HG02571 (cell line): ENCODE measurements around the gene HHAT.
"Not testable (repeated sequence)": the region's sequence is repeated elsewhere in the genome, so short reads cannot be mapped to it uniquely, and the experiment has no call there.

ENCODE experiments used
- ATAC-seq: cut with Tn5 transposase; IDR thresholded peaks from one replicate; pipeline ENCODE4 v1.9.1; 2021; ENCODE audit warnings: mild to moderate bottlenecking, moderate library complexity; ENCODE audit not compliant: unreplicated experiment

HHAT gene

DNA sequence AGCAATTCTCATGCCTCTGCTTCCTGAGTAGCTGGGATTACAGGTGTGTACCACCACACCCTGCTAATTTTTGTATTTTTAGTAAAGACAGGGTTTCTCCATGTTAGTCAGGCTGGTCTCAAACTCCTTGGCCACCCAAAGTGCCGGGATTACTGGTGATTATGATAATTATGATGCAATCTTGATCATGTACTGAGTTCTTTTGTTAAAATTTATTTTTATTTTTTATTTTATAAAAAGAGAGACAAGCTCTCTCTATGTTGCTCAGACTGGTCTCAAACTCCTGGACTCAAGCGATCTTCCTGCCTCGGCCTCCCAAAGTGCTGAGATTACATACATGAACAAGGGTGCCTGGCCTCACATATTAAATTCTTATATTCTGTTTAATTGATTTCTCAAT is 25.6 kb downstream of the HHAT start:
- not testable (repeated sequence) for ATAC-seq

DNA sequence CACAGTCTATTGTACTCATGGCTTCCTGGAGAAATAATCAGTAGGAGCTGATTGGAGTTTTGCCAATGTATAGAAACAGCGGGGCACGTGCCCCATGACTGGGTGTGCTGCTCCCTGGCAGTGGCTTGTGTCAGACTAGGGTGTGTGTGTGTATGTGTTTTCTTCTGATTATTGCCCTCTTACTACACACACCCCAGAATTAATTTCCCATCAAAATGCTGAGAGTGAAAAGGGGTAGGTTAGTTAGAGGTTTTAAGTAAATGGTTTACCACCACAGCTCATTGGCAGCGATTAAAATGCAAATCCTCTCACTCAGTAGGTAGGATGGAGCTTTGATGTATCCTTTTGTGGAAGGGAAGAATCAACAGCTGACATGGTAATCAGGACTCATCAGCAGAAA is 29.9 kb downstream of the HHAT start:
- ATAC-seq, result no peak

DNA sequence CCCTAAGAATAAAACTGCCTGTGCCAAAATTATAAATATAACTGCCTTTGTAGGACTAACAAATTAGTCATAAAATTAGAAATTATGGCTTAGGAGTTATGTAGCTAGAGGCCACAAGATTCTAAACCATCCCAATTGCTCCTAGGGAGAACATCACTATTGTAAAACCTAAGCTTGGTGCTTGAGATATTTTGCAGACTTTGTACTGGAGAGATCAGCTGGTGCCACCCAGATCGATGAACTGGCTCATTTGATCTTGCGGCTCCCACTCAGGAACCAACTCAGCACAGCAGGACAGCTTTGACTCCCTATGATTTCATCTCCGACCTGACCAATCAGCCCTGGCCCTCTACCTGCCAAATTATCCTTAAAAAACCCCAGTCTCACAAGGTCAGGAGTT is 30.6 kb downstream of the HHAT start:
- ATAC-seq, result no peak

DNA sequence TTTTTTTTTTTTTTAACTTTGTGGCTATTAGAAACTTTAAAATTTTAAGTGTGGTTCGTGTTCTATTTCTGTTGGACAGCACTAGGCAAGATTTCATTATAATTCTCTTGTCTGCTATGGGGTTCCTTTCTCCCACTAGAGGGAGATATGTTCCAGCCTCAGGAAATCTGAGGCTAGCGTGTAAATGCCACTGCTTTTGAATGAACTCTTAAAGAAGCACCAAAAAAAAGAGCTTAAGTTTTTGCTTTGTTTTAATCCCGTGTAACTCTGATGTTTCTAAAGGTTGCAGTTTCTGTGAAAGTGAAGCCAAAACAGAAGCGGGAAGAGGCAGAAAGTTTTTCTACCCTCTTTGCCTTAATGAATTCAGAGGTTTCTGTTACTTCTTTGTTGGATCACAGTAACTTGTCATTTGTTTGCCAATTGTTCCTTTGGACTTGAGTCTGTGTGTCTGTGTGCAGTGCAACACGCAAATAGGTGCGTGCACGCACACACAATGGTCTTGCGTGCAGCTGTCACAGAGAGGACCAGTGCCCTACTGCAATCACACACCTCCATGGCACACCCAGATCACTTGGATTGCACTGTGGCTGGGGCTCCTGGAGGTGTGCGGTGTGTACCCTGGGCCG is 32.3 kb downstream of the HHAT start:
- ATAC-seq, result no peak

DNA sequence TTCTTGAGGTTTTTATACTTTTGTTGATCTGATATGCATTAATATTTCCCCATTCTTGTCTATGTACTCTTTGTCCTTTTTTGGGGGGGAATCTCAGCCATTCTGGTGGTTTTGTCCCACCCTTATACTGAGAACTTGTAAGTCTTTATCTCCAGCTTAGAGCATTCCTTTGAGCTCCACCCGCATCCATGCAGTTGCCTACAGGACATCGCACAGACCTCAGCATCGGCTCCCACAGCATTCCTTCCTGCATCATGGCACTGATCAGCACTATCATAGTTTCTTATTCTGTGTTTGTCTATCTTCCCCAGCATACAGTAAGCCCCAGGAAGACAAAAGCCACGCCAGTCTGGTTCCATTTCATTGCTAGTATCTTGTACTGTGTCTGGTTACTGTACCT is 33.0 kb downstream of the HHAT start:
- no peak for ATAC-seq

DNA sequence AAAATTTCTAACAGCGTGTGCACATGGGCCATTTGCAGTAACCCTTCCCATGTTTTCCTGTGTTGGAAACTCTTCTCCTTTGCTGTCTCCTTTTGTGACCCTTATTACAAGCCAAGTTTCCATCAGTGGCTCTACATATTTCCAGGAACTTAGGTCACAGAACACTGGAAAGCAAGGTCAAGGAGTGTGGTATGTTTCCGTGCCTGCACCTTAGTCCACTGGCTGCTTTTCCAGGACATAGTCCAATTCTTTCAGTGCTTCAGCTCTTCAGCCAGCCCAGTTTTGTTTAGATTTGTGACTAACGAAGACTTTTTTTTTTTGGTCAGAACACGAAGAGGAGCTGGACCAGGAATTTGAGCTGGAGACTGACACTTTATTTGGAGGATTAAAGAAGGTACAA is 33.8 kb downstream of the HHAT start:
- no peak for ATAC-seq

DNA sequence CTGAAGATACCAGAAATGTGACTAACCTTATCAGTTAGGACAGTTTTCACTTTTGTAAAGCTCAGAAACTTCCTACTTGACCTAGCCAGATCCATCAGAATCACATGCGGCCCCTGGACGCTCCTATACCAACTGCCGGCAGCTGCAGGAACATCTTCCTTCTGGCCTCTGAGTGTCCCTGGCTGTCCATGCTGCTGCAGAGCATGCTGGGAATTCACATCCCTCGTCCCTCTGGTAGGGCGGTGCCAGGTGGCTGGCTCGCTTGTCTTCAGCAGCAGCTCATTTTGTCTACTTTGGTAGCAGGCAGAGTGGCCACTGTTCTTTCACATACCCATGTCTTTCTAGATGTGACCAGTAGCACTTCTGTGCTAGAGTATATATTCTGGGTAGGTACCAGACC is 34.4 kb downstream of the HHAT start:
- ATAC-seq, result no peak

DNA sequence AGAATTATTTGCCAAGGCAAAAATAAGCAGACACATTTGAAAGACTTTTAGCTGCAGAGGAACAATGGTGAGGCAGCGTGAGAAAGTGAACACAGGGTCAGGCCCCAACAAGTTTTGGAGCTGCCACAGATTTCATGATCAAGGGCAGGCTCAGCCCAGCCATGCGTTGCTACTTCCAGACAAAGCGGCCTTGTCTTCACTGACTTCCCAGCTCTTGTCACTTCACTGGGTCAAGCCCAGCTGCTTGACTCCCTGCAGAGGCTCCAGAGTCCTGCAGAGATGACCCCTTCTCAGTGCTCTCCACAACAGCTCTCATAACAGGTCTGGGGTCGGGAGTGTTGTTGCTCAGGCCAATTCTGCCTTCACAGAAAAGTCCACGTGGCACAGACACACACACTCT is 35.8 kb downstream of the HHAT start:
- no peak for ATAC-seq

DNA sequence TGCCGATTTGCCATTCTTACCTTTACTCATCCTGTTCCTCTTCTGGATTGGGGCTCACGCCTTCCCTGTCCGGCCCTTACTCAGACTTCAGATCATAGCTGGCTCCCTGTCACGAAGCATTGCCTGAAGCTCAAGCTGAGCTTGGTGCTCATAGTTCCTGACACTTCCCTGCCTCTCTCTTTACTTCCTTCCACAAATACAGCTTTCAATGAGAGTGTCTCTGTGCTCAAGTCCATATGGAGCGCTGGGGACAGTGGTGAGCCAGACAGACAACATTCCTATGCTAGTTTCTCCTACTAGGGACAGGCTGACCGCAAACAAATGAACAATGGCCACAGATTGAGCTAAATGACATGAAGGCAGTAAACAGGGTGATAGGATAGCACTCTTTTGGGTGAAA is 38.1 kb downstream of the HHAT start:
- no peak for ATAC-seq

DNA sequence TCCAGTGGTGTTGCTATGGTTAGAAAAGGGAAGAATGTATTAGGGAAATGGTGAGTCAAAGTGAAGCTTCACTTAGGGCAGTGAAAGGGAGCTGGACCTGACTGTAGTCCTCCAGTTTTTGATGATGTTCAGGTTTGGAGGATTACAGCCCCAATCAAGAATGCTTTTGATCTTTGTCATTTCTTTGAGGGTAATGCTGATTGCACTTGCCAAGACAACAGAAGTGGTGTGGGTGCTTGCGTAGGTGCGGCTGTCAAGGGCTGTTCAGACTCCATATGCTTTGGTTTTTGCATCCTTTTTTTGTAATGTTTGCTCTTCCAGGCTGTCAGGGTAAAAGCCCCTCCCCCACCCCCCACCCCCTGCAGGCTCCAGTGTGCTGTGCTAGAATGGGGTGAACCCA is 38.9 kb downstream of the HHAT start:
- ATAC-seq, result no peak

DNA sequence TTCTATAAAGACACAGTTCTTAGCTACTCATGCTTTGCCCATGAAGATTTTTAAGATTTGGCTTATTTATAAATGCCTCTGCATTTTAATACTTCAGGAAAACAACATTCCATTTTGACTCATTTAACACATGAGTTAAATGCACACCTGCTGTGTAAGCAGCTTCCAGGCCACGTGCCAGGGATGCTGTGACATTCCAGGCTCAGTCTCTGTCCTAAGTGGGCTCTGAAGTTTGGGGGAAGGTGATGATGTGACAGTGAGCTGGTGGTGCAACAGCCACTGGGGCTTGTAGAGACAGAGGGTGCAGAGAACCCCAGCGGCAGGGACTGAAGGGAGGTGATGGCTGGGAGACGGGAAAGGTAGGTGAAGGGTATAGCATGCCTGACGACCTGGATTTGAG is 40.7 kb downstream of the HHAT start:
- no peak for ATAC-seq

DNA sequence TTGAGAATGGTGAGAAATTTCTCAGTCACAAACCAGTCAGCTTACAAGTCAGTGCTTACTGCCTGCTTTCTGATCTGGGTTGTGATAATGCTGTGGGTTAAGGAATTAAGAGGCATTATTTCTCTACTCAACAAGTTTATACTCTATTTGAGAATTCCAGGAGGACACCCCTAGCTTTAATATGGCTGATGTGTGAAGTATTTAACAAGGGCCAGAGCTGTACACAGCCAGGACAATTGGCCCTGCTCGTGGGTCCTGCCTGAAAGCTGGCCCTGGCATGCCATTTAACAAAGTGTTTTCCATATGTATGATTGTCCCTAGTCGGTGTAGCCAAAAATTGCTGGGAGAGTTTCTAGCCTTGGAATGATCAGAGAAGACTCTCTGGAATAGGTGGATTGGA is 43.2 kb downstream of the HHAT start:
- no peak for ATAC-seq

DNA sequence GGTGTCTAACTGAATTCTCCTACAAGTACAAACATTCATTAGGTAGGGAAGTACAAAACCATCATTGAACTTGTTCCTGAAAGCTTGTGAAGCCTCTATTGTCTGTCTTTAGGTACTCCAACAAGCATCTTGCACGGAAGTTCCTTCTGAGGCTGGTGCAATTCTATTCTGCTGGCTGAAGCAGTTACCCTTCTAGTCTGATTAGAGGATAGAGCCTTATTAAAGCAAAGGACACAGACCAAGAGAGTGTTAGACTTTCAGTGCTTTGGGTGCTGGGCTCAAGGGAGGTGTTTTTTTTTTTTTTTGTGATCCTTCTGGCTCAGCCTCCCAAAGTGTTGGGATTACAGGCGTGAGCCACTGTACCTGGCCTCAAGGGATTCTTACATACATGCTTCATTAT is 43.8 kb downstream of the HHAT start:
- no peak for ATAC-seq

DNA sequence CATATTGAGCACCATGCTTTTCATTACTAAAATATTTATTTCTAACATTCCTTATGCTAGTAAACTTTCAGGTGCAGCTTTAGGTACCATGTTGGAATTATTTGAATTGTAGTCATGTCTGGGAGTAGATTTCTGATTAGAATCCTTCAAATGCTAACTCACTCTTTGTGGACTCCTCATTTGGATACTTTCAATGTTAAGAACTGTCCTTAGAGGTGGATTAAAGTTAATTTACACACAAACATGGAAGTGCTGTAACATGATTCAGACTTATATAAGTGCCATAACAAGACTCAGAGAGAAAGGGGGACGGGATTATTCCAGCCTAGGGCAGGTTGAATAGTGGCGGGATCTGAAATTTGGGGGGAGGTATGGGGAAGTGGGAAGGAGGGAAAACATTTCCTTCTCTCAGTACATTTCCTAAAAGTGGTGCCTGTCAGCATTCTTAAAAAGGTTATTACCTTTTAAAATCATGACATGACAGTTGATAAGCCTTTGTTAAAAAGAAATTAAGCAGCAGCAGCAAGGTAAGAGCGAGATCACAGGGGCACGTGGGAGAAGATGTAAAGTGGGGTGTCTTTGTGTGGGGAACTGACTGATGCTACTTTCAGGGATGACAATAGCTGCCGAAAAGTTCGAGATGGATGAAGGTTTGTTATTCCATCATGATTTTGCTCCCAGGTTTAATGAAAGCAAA is 44.4 kb downstream of the HHAT start:
- ATAC-seq, result no peak

DNA sequence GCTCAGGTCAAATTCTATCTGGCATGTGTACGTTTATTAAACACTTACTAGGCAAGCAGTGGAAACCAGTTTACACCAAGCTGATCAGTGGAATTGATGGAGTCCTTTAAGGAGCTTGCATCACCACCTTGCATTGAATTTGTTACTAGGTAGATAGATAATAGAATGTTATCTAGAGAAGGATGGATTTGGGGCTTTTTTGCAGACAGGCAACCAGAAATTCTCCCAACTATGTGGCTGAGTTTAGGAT is 44.9 kb downstream of the HHAT start:
- no peak for ATAC-seq

DNA sequence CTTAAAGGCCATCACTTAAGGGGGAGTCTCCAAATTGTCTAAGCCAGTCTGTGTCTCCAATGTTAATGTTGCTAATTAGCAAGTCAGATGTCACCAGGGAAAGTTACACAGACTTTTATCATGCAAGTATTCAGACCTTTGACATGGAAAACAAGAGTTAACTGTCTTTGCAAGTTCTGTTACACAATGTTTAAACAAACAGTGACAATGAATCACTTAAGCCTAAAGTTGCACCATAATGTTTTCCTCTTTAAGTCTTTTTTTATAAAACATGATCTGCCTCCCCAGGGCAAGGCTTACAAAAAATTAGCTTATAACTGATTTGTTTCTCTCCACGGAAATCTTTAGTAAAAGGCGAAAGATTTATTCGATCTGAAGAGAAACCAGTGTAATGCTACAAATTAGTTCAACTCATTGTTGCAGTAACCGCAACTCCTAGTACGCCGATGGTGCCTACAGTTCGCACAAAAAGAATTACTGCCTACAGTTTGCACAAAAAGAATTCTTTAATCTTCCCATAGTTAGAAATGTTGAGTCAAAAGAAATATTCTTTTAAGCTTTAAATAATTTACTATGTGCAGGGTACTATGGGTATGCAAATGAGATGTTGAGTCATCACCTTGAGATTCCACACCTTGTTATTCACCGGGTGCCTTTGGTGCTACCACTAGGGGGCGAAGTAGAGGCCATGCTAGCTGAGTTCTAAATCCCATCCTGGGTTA is 45.3 kb downstream of the HHAT start:
- ATAC-seq, result peak; percentile 57

DNA sequence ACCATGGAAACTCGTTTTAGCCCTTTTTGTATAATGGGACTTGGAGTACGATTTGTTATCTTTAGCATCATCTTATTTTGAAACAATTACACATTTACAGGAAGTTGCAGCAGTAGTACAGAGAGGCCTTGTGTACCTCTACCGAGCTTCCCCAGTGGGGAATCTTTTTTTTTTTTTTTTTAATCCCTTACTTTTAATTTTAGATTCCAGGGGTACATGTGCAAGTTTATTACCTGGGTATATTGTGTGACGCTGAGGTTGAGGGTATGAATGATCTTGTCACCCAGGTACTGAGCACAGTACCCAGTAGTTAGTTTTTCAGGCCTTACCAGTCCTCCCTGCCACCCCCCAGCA is 45.9 kb downstream of the HHAT start:
- no peak for ATAC-seq

DNA sequence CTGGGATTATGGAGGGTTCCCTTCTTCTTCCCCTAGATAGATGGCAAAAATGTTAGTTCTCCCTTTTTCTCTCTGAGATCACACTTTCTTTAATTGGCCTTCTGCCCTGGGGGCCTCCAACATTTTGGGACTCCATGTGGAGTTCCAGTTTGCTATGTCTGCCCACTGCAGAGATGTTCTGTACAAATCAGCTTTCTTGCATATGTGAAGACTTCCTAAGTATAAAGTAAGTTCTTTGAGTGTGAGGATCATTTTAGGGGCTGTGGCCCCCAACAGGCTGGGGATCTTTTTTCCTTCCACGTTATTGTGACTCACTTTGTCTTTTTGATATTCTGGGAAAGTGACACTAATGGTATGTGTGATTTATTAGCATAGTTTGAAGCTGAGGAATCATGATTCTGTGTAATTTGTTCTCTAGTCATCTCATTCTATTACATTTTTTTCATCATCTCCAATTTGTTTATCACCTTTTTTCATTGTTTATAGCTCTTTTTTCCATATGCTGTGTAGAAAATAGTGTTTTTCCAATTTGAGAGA is 48.2 kb downstream of the HHAT start:
- no peak for ATAC-seq

DNA sequence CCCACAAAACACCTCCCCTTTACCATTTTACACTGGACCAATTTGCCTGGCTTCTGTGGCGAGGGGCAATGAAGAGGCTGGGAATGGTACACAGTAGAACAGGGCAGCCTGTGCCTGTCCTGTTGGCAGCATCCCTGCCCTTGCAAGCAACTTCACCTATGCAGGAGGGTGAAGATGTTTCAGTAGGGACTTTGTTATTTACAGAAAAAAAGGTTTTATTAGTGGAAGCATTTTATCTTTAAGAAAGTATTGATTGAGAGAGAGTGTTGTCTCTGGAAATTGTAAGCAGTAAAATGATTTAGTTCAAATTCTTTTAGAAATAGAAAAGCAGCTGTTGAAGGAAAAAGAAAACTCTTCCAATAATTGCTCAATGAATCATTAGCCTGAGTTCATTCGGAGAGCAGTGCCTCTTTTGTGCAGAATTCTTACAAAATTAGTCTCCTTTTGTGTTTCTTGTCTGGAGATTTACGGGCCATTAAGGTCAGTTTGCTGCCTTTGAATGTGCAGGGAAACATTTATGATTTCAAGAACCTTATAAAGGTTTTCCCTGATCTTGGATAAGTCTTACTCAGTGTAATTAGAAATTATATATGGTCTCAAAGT is 49.1 kb downstream of the HHAT start:
- ATAC-seq, result no peak

DNA sequence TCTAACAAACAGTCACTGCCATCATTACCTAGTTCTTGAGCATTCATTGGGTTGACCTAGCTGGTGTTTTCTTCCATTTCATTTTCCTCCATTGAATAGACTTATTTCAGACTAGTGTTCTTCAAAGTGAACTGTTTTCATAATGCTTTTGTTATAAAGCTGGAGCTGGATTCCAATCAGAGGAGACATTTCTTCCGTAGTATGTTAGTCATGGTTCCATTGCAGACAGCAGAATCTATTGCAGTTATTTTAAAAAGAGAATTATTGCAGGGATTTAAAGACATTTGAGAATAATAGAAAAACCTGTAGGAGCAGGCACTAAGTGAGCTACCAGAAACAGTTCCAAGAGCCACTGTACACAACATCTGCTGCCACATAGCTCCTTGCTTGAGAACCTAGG is 50.0 kb downstream of the HHAT start:
- no peak for ATAC-seq

DNA sequence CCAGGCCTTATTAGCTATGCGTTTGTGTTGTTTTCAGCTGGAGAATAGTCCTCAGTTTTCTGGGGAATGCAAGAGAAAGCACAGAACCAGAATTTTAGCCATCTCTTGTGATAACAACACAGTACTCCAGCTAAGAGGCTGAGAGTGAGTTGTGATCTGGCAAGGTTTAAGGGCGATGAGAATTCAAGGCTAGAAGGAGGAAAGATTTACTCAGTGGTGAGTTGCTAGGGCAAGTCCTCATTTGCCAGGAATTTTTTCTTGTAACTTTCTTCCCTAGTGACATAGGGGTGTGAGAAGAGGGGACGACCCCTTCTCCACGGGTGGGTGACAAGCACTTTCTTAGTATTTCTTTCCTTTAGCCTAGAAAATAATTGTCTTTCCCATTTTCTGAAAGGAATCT is 53.2 kb downstream of the HHAT start:
- ATAC-seq, result no peak

DNA sequence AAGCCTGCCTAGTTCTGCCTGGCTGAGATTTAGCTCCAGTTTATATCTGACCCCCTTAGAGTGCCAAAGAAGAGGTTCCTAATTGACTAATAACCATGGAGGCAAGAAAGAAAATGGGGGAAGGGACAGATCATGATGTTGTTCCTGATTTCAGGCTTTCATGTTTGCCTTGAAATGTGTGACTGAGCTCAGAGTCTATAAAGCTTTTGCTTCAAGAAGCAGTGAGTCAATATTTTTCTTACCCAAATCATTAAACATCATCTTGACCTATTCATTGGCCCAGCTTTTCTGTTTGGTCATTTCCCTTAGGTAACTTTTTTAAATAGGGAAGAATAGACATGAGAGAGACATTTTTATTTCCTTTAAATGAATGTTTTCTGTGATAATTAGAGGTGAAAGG is 55.9 kb downstream of the HHAT start:
- no peak for ATAC-seq
